GM18520 (cell line): ENCODE results near the gene C15orf62.

Experiments used
- ATAC-seq: cut with Tn5 transposase; IDR thresholded peaks from one replicate; pipeline ENCODE4 v1.9.1; 2021; ENCODE audit not compliant: unreplicated experiment

Gene C15orf62

GRCh38 chr15:40769274-40770146, at the start of gene C15orf62:
Gene C15orf62, plus strand, starts transcription at chr15:40769980. Its CDS starts 516 bp downstream, at chr15:40770496.
- ATAC-seq: no peak

- ATAC-seq: no peak
Measured at GRCh38 chr15:40721701-40722100, 48.1 kb upstream of the C15orf62 start.

GRCh38 chr15:40722354-40722753, 47.4 kb upstream of the C15orf62 start:
- no peak for ATAC-seq

- no peak for ATAC-seq
Measured at GRCh38 chr15:40722934-40723333, 46.8 kb upstream of the C15orf62 start.

- ATAC-seq: no peak
Measured at GRCh38 chr15:40723919-40724318, 45.9 kb upstream of the C15orf62 start.

- ATAC-seq: no peak
Measured at GRCh38 chr15:40731034-40731433, 38.7 kb upstream of the C15orf62 start.

- ATAC-seq: no peak
Measured at GRCh38 chr15:40736575-40736974, 33.2 kb upstream of the C15orf62 start.

- ATAC-seq: no peak
Measured at GRCh38 chr15:40737048-40737447, 32.7 kb upstream of the C15orf62 start.

- no peak for ATAC-seq
Measured at GRCh38 chr15:40739047-40739446, 30.7 kb upstream of the C15orf62 start.

- no peak for ATAC-seq
Measured at GRCh38 chr15:40739854-40740253, 29.9 kb upstream of the C15orf62 start.

GRCh38 chr15:40743485-40743901, 26.3 kb upstream of the C15orf62 start:
- ATAC-seq: no peak

GRCh38 chr15:40743921-40744814, 25.6 kb upstream of the C15orf62 start:
- peak; percentile 53 for ATAC-seq

GRCh38 chr15:40744815-40745152, 25.0 kb upstream of the C15orf62 start:
- no peak for ATAC-seq

GRCh38 chr15:40746916-40747418, 22.8 kb upstream of the C15orf62 start:
- ATAC-seq: no peak

GRCh38 chr15:40747685-40748631, 21.8 kb upstream of the C15orf62 start:
- ATAC-seq: no peak

- ATAC-seq: no peak
Measured at GRCh38 chr15:40749151-40749630, 20.6 kb upstream of the C15orf62 start.

- no peak for ATAC-seq
Measured at GRCh38 chr15:40750885-40751284, 18.9 kb upstream of the C15orf62 start.

GRCh38 chr15:40751745-40752144, 18.0 kb upstream of the C15orf62 start:
- no peak for ATAC-seq

GRCh38 chr15:40754574-40754882, 15.3 kb upstream of the C15orf62 start:
- no peak for ATAC-seq
